DND-41 (cell line): ENCODE measurements around the gene CCDC80.

ENCODE experiments used
- ATAC-seq: fragments of 200-7000 bp; cut with Tn5 transposase; 3 replicates; pipeline ENCODE4 v1.9.1; 2021; ENCODE audit warnings: low read depth; ENCODE audit not compliant: insufficient read depth
- DNase-seq: peaks from one replicate; pipeline ENCODE4 v3.0.0-alpha.2; 2020
- H2AFZ ChIP-seq: 2 replicates; pipeline ENCODE4 v1.6.0; 2012; ENCODE audit warnings: low read depth, low read length
- H3K27ac ChIP-seq: 2 replicates; pipeline ENCODE4 v1.5.1; 2012; ENCODE audit warnings: low read length, inconsistent platforms
- H3K27me3 ChIP-seq: fragments of 200-600 bp; sonication (generic); 2 replicates; pipeline ENCODE4 v1.6.0; 2012; ENCODE audit warnings: low read length, mild to moderate bottlenecking, inconsistent platforms; ENCODE audit not compliant: insufficient read depth, poor library complexity
- H3K36me3 ChIP-seq: 2 replicates; pipeline ENCODE4 v1.5.1; 2012; ENCODE audit warnings: low read length, inconsistent platforms; ENCODE audit not compliant: insufficient read depth
- H3K4me1 ChIP-seq: 2 replicates; pipeline ENCODE4 v1.5.1; 2012; ENCODE audit warnings: mild to moderate bottlenecking, low read length; ENCODE audit not compliant: insufficient read depth
- H3K4me2 ChIP-seq: 2 replicates; pipeline ENCODE4 v1.6.0; 2012; ENCODE audit warnings: mild to moderate bottlenecking, moderate library complexity, low read length, inconsistent platforms; ENCODE audit not compliant: insufficient read depth
- H3K4me3 ChIP-seq, 2 experiments: fragments of 200-600 bp in 1 of 2; shearing (Covaris generic) in 1 of 2; 2 replicates each; pipeline ENCODE4 v1.5.1; 2012 to 2016; ENCODE audit warnings: inconsistent platforms in 2 of 2, low read length in 2 of 2, mild to moderate bottlenecking in 2 of 2, low read depth in 1 of 2, moderate library complexity in 1 of 2
- H3K79me2 ChIP-seq: 2 replicates; pipeline ENCODE4 v1.6.0; 2012; ENCODE audit warnings: low read length, inconsistent platforms; ENCODE audit not compliant: insufficient read depth
- H3K9ac ChIP-seq: 2 replicates; pipeline ENCODE4 v1.6.0; 2012; ENCODE audit warnings: low read depth, mild to moderate bottlenecking, inconsistent platforms, low read length, moderate library complexity
- H3K9me3 ChIP-seq: 2 replicates; pipeline ENCODE4 v1.5.1; 2012; ENCODE audit warnings: low read length, moderate library complexity, mild to moderate bottlenecking, inconsistent platforms; ENCODE audit not compliant: insufficient read depth, severe bottlenecking
- H4K20me1 ChIP-seq: 2 replicates; pipeline ENCODE4 v1.6.0; 2012; ENCODE audit warnings: low read length; ENCODE audit not compliant: insufficient read depth
- CTCF ChIP-seq: IDR thresholded peaks from 2 replicates; pipeline ENCODE4 v1.5.1; 2012; ENCODE audit warnings: borderline replicate concordance, low read length, moderate library complexity, mild to moderate bottlenecking; ENCODE audit not compliant: poor library complexity, severe bottlenecking; ENCODE audit errors: extremely low read depth
- EZH2 ChIP-seq: IDR thresholded peaks from 3 replicates; pipeline ENCODE4 v1.6.1; 2012; ENCODE audit warnings: borderline replicate concordance, low read depth, mild to moderate bottlenecking, moderate library complexity, low read length, inconsistent platforms; ENCODE audit not compliant: severe bottlenecking

Gene CCDC80

GRCh38 chr3:112629425-112629824 lies 11.5 kb downstream of the CCDC80 start:
- no peak overlapping the region for H3K4me3 ChIP-seq
- no peak overlapping the region for H3K4me2 ChIP-seq
- no peak overlapping the region for H3K9ac ChIP-seq
- TF ChIP-seq EZH2 (no peak), CTCF (no peak)
- peaks cover 6% of the 10 kb centered on the region for H3K27me3 ChIP-seq
- H4K20me1 ChIP-seq: no peaks in the 10 kb centered on the region
- H3K36me3 ChIP-seq: no peaks in the 10 kb centered on the region
- no peaks in the 10 kb centered on the region for H3K4me1 ChIP-seq
- no peaks in the 10 kb centered on the region for H3K79me2 ChIP-seq
- ATAC-seq: no peak
- no peak overlapping the region for H3K27ac ChIP-seq
- no peak for DNase-seq
- H2AFZ ChIP-seq: no peak overlapping the region
- H3K9me3 ChIP-seq: no peaks in the 10 kb centered on the region

GRCh38 chr3:112627919-112628466 lies 12.9 kb downstream of the CCDC80 start:
- no peak overlapping the region for H3K9ac ChIP-seq
- H3K79me2 ChIP-seq: no peaks in the 10 kb centered on the region
- H3K4me2 ChIP-seq: no peak overlapping the region
- no peaks in the 10 kb centered on the region for H3K9me3 ChIP-seq
- no peaks in the 10 kb centered on the region for H4K20me1 ChIP-seq
- no peak for DNase-seq
- no peak overlapping the region for H3K4me3 ChIP-seq
- H2AFZ ChIP-seq: no peak overlapping the region
- no peak overlapping the region for H3K27ac ChIP-seq
- H3K36me3 ChIP-seq: no peaks in the 10 kb centered on the region
- peaks cover 6% of the 10 kb centered on the region for H3K27me3 ChIP-seq
- no peak for TF ChIP-seq CTCF
- TF ChIP-seq EZH2: no peak
- no peak for ATAC-seq
- H3K4me1 ChIP-seq: no peaks in the 10 kb centered on the region

- Histone ChIP-seq H3K27ac (no peak overlapping the region), H3K9me3 (no peaks in the 10 kb centered on the region), H3K4me2 (no peak overlapping the region), H3K4me3 (no peak overlapping the region), H3K27me3 (peaks cover 3% of the 10 kb centered on the region), H4K20me1 (no peaks in the 10 kb centered on the region), H3K4me1 (no peaks in the 10 kb centered on the region), H3K9ac (no peak overlapping the region), H3K36me3 (no peaks in the 10 kb centered on the region), H3K79me2 (no peaks in the 10 kb centered on the region), H2AFZ (no peak overlapping the region)
- DNase-seq (no peak), ATAC-seq (no peak)
- TF ChIP-seq EZH2: no peak
These were observed 13.5 kb downstream of the CCDC80 start for GRCh38 chr3:112627419-112627818.

- Histone ChIP-seq H3K9ac (no peak overlapping the region), H4K20me1 (no peaks in the 10 kb centered on the region), H3K4me1 (no peaks in the 10 kb centered on the region), H3K79me2 (no peaks in the 10 kb centered on the region), H3K27ac (no peak overlapping the region), H3K9me3 (no peaks in the 10 kb centered on the region), H2AFZ (no peak overlapping the region), H3K36me3 (no peaks in the 10 kb centered on the region), H3K4me2 (no peak overlapping the region), H3K27me3 (no peaks in the 10 kb centered on the region), H3K4me3 (no peak overlapping the region)
- TF ChIP-seq EZH2 (no peak), CTCF (no peak)
- DNase-seq: no peak
- no peak for ATAC-seq
These were observed 17.2 kb downstream of the CCDC80 start for GRCh38 chr3:112623717-112624116.
